GM21526 (cell line): ENCODE data around the gene TGFA.

Experiments used
- ATAC-seq: cut with Tn5 transposase; IDR thresholded peaks from one replicate; pipeline ENCODE4 v1.9.1; 2021; ENCODE audit warnings: moderate library complexity; ENCODE audit not compliant: unreplicated experiment, low FRiP score

The TGFA gene

GRCh38 chr2:70525032-70525431 is 28.6 kb downstream of the TGFA start:
- ATAC-seq = no peak

DNA sequence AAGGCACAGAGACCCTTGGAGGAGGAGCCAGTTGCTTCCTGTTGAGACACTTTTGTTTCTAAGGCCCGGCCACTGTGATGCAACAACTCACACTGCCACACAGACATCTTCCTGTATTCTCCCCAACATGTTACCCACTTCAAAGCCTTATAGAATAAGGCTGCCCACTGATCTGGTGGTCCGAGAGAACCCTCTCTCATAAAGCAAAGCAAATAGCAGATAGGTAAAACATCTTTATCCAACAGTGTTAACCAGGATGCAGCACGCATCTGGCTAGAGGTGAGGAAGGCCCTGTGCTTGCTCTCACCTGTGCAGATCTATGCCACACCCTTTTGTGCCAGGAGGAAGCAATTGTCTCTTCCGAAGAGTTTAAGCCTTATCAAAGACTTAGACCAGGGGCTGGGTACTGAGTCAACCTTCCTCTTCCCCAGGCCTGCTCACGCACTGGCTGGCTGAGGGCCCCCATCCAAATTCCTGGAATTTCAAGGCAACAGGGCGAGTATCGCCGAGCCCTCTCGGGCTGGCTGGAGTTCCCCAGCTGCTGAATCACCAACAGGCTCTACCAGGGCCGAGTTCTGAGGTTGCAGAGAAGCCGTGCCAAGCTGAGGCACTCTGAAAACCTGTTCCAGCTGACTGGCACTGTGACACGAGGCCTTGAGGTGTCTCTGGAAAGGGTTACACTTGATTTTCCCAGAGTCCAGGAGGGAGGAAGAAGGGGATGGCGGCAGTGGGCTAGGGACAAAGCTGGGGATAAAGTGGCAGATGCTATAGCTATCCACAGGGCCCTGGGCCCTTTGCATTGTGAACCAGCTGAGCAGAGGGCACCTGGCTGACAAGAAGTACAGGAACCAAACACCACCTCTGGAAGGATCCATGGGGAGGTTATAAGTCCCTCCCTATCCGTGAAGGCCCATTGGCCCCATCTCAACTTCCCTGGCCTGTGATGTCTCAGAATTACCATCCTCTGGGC is 29.3 kb downstream of the TGFA start:
- no peak for ATAC-seq

- no peak for ATAC-seq
Measured at GRCh38 chr2:70523672-70523995, 30.0 kb downstream of the TGFA start.

DNA sequence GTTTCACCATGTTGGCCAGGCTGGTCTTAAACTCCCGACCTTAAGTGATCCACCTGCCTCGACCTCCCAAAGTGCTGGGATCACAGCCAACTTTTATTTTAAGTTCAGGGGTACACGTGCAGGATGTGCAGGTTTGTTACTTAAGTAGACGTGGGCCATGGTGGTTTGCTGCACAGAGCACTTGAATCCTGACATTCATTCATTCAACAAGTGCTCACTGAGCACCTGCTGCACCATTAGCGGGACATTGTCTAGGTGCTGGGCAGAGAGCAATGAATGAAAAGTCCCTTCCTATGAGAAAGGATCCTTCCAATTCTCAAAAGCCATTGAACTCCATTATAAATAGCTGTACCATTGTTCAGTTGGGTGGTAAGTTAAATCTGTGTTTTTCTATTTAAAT is 31.0 kb downstream of the TGFA start:
- ATAC-seq = no peak

DNA sequence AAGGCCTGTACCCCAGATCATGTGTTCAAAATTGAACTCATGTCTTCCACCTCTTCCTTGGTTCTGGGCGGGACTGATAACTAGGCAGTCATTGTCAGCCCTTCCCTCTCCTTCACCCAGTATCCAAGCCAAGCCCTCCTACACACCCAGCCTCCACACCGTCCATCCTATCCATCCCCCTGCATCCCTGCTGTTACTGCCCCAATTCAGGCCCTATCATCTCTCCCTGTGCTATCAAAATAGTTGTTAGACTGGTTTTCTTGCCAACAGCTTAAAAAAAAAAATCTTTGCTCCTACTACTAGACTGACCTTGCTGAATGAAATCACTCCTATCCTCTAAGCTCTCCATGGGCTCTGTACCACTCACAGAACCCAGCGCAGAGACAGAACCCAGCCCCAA is 32.8 kb downstream of the TGFA start:
- no peak for ATAC-seq

DNA sequence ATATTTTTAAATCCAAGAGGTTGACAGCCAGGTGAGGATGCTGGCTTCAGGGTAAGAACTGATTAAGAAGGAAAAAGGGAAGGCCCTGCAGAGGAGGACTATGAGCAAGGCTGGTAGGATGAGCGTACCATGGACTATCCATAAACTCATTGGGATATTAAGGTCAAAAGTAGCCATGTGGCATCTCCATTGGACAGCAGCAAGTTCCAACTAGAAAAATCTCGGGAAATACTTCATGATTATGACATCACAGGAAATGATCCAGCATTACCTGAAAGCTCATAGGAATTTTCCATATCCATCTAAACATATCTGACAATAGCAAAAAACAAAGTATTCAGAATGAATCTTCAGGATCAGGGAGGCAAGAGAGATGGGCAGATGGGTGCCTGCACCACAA is 34.2 kb downstream of the TGFA start:
- ATAC-seq = no peak

GRCh38 chr2:70518557-70518956 is 35.1 kb downstream of the TGFA start:
- no peak for ATAC-seq

DNA sequence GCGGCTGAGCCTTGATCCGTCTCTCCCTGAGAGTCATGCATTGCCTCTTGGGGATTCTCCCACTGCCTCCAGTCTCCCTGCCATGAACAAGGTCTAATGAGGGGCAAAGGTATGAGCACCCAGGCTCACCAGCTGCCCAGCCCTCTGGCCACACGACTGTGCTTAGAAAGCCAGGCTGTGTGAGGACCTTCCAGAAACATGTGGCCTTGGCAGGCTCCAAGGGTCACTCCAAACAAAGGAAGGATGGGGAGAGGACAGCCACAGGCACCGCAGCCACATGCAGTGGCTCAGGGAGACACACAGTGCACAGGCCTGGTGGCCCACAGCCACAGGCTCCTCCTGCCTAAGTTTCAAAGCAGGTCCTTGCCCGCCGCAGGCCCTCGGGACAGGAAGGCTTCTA is 35.8 kb downstream of the TGFA start:
- ATAC-seq = no peak

DNA sequence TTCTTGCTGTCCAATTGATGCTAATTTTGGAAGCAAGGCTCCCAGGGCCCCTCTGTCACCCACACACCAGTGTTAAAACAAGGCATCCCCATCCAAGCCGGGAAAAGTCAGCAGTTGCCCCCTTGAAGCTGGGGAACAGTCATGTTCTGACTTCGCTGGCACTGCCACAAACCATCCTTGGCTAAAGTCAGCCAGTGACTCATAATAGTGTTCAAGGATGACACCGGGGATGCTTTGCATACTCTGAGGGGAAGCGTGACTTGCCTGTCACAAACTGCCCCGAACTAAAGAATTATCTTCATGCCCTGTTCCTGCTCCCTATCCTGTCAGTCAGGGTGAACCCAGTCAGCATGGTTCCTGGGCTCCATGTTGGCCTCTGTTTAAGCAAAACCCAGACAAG is 37.0 kb downstream of the TGFA start:
- ATAC-seq = peak; percentile 98

DNA sequence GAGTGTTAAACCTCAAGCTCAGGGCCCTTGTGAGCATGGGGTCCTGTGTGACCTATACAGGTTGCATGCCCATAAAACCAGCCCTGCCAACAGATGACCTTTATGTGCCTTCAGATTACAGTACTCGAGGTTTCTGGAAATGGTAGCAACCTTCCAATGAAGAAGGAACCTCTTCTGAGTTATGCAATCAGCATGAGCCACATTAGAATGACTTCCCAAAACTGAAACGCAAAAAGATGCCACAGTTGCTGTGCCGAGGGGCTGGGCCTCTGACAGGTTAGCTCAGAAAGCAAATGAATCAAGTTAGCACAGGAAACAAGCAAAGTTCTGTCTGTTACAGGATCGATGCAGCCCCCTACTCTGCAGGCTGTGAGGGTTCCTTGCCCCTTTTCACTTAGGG is 37.7 kb downstream of the TGFA start:
- no peak for ATAC-seq

- no peak for ATAC-seq
Measured at GRCh38 chr2:70514612-70515055, 39.0 kb downstream of the TGFA start.

- no peak for ATAC-seq
Measured at GRCh38 chr2:70513738-70514137, 39.9 kb downstream of the TGFA start.

GRCh38 chr2:70511971-70512729 is 41.5 kb downstream of the TGFA start:
- ATAC-seq = no peak

DNA sequence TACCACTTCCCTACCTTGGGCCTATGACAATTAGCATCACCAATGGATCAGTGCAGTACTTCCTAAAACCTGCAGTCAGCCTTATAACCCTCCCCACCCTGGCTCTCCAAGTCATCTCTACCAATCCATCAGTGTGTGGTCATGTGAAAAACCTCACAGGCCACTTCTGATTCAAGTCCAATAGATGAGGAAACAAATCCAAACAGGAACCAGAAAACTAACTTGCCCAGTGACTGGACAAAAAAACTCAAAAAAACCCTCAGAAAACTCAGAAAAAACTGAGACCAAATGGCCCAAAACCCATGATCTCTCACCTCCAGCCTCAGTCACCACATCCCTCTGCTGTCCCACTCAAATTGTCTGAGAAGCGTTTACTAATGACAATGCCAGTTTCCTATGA is 43.3 kb downstream of the TGFA start:
- ATAC-seq = no peak

- ATAC-seq = no peak
Measured at GRCh38 chr2:70509565-70509964, 44.1 kb downstream of the TGFA start.

DNA sequence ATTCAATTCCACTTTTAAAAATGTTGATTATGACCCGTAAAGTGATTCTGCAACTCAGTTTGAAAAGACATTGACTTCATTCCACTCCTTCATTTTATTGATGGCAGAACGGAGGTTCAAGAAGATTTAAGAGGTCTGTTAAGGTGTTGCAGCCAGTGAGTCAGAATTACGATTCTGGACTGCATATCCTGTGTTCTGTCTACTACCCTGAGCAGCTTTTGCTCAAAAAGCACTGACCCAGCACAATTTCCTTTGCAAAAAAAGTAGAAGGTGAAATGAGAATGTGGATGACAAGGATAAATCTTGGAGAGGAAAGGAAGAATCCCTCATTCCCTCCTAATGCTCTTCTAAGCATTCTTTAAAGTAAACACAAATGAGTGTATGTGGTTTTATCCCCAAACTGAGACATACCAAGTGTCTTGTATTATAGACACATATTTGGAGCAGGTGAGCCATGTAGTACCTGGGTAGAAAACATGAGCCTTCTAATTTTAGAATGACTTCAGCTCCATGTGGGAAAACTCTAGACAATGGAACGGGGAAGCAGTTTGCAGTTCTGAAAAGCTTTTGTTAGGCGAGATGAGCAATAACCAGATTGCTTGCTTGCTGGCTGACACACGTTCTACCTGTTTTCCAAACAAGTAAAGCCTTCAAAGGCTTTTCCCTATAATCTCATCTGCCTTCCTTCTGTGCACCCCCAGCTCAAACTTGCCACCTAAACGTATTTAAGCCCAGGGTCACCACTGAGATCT is 44.7 kb downstream of the TGFA start:
- no peak for ATAC-seq

DNA sequence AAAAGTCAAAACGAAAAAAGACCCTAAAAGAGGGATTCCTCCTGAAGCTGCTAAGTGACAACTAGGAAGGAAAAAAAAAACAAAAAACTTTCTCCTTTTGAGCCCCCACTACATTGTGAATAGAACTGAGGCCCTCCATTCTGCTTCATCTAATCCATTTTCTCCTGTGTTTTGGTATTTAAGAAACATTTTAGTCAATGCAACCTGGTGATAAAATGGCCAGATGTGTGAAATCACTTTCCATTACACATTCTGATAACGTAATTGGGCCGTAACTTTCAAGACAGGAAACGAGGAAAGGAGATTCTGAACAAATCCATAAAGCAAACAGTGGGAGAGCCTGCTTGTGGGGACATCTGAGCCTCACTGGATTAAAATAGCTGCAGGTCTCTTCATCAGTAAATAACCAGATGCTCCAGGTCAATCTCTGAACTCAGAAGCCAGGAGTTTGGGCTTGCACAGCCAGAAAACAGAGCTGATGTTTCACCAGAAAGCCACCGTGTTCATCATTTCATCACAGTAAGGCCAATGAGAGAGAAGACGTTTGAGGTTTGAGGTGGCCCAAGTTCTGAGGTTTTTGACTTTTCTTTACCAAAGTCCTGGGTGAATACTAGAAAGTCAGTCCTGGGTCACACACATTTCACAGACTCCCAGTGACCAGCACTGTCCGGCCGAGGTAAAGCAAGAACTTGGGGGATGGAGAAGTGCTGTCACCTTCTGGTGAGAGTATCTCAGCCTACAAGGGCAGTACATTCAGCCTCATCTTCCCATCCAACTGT is 47.8 kb downstream of the TGFA start:
- ATAC-seq = no peak

- no peak for ATAC-seq
Measured at GRCh38 chr2:70504750-70505149, 48.9 kb downstream of the TGFA start.

GRCh38 chr2:70503896-70504295 is 49.7 kb downstream of the TGFA start:
- ATAC-seq = no peak

- ATAC-seq = no peak
Measured at GRCh38 chr2:70501728-70502127, 51.9 kb downstream of the TGFA start.
